ENCODE measurements around the gene TMPRSS2. TPM values are rescaled to one million over a fixed set of nuclear protein-coding genes. Genes with fewer than 3 reads are reported as not detected.

Gene TMPRSS2
- total RNA-seq, 4 donors from 2014 or later, result not detected

GRCh38 chr21:41490330-41490729 lies 17.6 kb downstream of the TMPRSS2 start:
- Histone ChIP-seq H3K9me3 (no peaks in the 10 kb centered on the region), H3K36me3 (no peaks in the 10 kb centered on the region), H3K4me1 (no peaks in the 10 kb centered on the region), H3K27me3 (no peaks in the 10 kb centered on the region), H3K4me3 (no peak overlapping the region), H3K27ac (no peak overlapping the region)
- TF ChIP-seq EP300 (IDR thresholded peaks at IDR 0.05), result no peak
- TF ChIP-seq CTCF (IDR thresholded peaks at IDR 0.05), result no peak
- TF ChIP-seq POLR2A (IDR thresholded peaks at IDR 0.05), result no peak
- no peak for DNase-seq (ENCODE audit: low spot score in 2 of 2)
- WGBS, 2 donors, result 70 to 77% methylated on average over 4 of the region's 4 CpGs

GRCh38 chr21:41489329-41489728 lies 18.6 kb downstream of the TMPRSS2 start:
- TF ChIP-seq CTCF (IDR thresholded peaks at IDR 0.05), result no peak
- no peak for TF ChIP-seq POLR2A (IDR thresholded peaks at IDR 0.05)
- TF ChIP-seq EP300 (IDR thresholded peaks at IDR 0.05), result no peak
- no peaks in the 10 kb centered on the region for H3K9me3 ChIP-seq
- H3K27me3 ChIP-seq, result no peaks in the 10 kb centered on the region
- H3K27ac ChIP-seq, result no peak overlapping the region
- 45 to 61% methylated on average over 7 of the region's 7 CpGs for WGBS, 2 donors
- DNase-seq (ENCODE audit: low spot score in 2 of 2), result no peak
- no peaks in the 10 kb centered on the region for H3K4me1 ChIP-seq
- H3K36me3 ChIP-seq, result no peaks in the 10 kb centered on the region
- no peak overlapping the region for H3K4me3 ChIP-seq

GRCh38 chr21:41488080-41488479 lies 19.9 kb downstream of the TMPRSS2 start:
- Histone ChIP-seq H3K36me3 (no peaks in the 10 kb centered on the region), H3K9me3 (no peaks in the 10 kb centered on the region), H3K4me3 (no peak overlapping the region), H3K27ac (no peak overlapping the region), H3K27me3 (no peaks in the 10 kb centered on the region), H3K4me1 (no peaks in the 10 kb centered on the region)
- DNase-seq (ENCODE audit: low spot score in 2 of 2), result no peak
- TF ChIP-seq POLR2A (IDR thresholded peaks at IDR 0.05) (no peak), EP300 (IDR thresholded peaks at IDR 0.05) (no peak), CTCF (IDR thresholded peaks at IDR 0.05) (no peak)
- whole genome bisulfite sequencing, 2 donors, result 91 to 92% methylated on average over 12 to 14 of the region's 14 CpGs

DNA sequence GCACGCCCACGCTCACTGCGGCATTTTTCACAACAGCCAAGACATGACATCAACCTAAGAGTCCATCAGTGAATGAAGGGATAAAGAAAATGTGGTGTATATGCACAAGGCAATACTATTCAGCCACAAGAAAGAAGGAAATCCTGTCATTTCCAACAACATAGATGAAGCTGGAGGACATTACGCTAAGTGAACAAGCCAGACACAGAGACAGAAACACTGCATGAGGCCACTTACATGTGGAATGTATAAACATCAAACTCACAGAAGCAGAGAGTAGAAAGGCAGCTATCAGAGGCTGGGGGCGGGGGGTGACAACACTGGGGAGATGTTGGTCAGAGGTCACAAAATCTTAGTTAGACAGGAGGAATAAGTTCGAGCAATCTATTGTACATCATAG lies 20.9 kb downstream of the TMPRSS2 start:
- H3K4me3 ChIP-seq, result no peak overlapping the region
- no peaks in the 10 kb centered on the region for H3K27me3 ChIP-seq
- 75 to 79% methylated on average over 6 of the region's 6 CpGs for WGBS, 2 donors
- H3K9me3 ChIP-seq, result no peaks in the 10 kb centered on the region
- H3K27ac ChIP-seq, result no peak overlapping the region
- TF ChIP-seq POLR2A (IDR thresholded peaks at IDR 0.05) (no peak), EP300 (IDR thresholded peaks at IDR 0.05) (no peak), CTCF (IDR thresholded peaks at IDR 0.05) (no peak)
- H3K36me3 ChIP-seq, result no peaks in the 10 kb centered on the region
- no peak for DNase-seq (ENCODE audit: low spot score in 2 of 2)
- H3K4me1 ChIP-seq, result no peaks in the 10 kb centered on the region

GRCh38 chr21:41483973-41484372 lies 24.0 kb downstream of the TMPRSS2 start:
- TF ChIP-seq CTCF (IDR thresholded peaks at IDR 0.05) (no peak), POLR2A (IDR thresholded peaks at IDR 0.05) (no peak), EP300 (IDR thresholded peaks at IDR 0.05) (no peak)
- Histone ChIP-seq H3K4me1 (no peaks in the 10 kb centered on the region), H3K27ac (no peak overlapping the region), H3K4me3 (no peak overlapping the region), H3K9me3 (no peaks in the 10 kb centered on the region), H3K36me3 (no peaks in the 10 kb centered on the region), H3K27me3 (peaks cover 0 to 16% of the 10 kb centered on the region in 2 donors)
- DNase-seq (ENCODE audit: low spot score in 2 of 2), result no peak
- WGBS, 2 donors, result 83 to 94% methylated on average over 4 of the region's 4 CpGs
